Esophagus (tissue), 2 donors: ENCODE data around the gene STARD4. TPM values are rescaled to one million over a fixed set of nuclear protein-coding genes. Genes with fewer than 3 reads are reported as not detected.
A peak's percentile ranks its signal among the peaks of the same experiment; 100 is the strongest.

ENCODE experiments used
- H3K27ac ChIP-seq, 2 donors: one replicate each; pipeline ENCODE4 v1.5.1; 2013; ENCODE audit warnings: low read depth in 2 of 2, mild to moderate bottlenecking in 2 of 2, inconsistent platforms in 1 of 2, low read length in 1 of 2, moderate library complexity in 1 of 2
- H3K27me3 ChIP-seq, 2 donors: one replicate each; pipeline ENCODE4 v1.6.1; 2013; ENCODE audit warnings: low read length in 2 of 2, control low read depth in 1 of 2, mild to moderate bottlenecking in 1 of 2; ENCODE audit not compliant: insufficient read depth in 2 of 2, control insufficient read depth in 1 of 2
- H3K36me3 ChIP-seq, 2 donors: one replicate each; pipeline ENCODE4 v1.6.1; 2013; ENCODE audit warnings: low read length in 1 of 2; ENCODE audit not compliant: control insufficient read depth in 2 of 2, insufficient read depth in 2 of 2
- H3K4me1 ChIP-seq, 2 donors: one replicate each; pipeline ENCODE4 v1.6.1; 2013; ENCODE audit warnings: low read length in 1 of 2; ENCODE audit not compliant: control insufficient read depth in 2 of 2, insufficient read depth in 2 of 2
- H3K4me3 ChIP-seq, 2 donors: one replicate each; pipeline ENCODE4 v1.5.1; 2013; ENCODE audit warnings: low read length in 2 of 2, mild to moderate bottlenecking in 2 of 2, low read depth in 1 of 2, moderate library complexity in 1 of 2
- H3K9me3 ChIP-seq, 2 donors: one replicate each; pipeline ENCODE4 v1.6.1; 2013; ENCODE audit warnings: mild to moderate bottlenecking in 2 of 2, low read depth in 1 of 2, low read length in 1 of 2, moderate library complexity in 1 of 2; ENCODE audit not compliant: control insufficient read depth in 2 of 2, insufficient read depth in 1 of 2
- WGBS, 2 donors: extraction: QIAGEN DNeasy Blood & Tissue Kit; methylation state at CpG; one replicate each; pipeline ENCODE4 v1.1.7; 2013; 5-methylcytosine and 5-hydroxymethylcytosine counted together
- polyA plus RNA-seq, 2 donors: library from polyadenylated mRNA; stranded (reverse); fragments of 200-250 nt; gene quantifications; one replicate each; pipeline ENCODE4 v1.2.3, GENCODE V29; 2013
- donor health status: healthy with polysubstance abuse.
- donor health status: Bipolar disorder and iron deficiency.

Gene STARD4
- polyA plus RNA-seq, 2 donors = 5.3 to 5.9 TPM

DNA sequence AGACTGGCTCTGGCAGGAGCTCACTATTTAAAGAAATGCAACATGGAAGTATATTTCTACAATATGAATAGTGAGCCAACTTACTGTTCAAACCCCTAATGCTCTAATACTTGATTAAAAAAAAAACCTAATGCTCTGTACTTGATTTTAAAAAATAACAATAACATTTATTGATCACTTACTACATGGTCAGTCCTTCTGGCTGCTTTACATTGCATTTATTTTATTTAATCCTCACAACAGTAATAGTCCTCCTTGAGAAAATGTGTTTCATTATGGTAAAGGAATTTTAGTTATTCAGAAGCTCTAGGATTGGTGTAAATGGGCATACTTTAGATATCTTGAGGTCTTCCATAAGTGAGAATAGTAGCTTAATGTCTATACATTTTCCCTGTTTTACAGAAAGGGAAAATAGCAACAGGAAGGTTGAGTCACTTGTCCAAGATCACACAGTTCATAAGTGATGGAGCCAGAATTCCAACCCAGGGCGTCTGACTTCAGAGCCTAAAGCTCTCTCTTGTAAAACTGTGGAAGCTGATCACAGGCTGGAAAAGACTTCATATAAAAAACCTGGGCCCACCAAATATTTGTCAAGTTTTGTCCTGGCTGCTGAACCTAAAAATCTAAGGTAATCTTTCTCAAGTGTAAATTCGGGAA, 1.0 kb downstream of the STARD4 start:
- H3K9me3 ChIP-seq = no peaks in the 10 kb centered on the region
- H3K27me3 ChIP-seq = no peaks in the 10 kb centered on the region
- peak overlapping the region in 1 of 2 donors; percentile 90 for H3K27ac ChIP-seq
- H3K36me3 ChIP-seq = no peaks in the 10 kb centered on the region
- peak overlapping the region; percentile 69 to 86 for H3K4me3 ChIP-seq
- no peaks in the 10 kb centered on the region for H3K4me1 ChIP-seq
- 3 to 5% methylated on average over 2 of the region's 2 CpGs for WGBS, 2 donors

DNA sequence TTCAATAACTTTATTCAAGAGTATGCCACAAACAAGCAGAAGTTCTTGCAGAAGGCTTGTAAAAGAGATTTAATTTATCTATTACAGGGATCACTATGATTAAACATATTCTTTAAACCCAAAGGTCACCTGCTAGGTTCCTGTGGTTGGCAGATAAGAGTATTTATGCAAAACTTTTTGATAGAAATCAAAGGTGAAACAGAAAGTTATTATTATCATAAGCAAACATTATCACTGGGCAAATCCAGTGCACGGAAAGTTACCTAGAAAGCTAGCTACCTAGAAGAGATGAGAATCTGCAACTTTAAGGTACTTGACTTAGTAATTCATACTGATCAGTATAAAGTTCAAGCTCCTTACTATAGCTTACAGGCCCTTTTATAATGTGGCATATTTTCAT, 3.2 kb downstream of the STARD4 start:
- Histone ChIP-seq H3K9me3 (no peaks in the 10 kb centered on the region), H3K27me3 (no peaks in the 10 kb centered on the region), H3K4me1 (no peaks in the 10 kb centered on the region), H3K4me3 (no peak overlapping the region), H3K36me3 (no peaks in the 10 kb centered on the region), H3K27ac (no peak overlapping the region)
- 47 to 71% methylated on average over 1 of the region's 1 CpG for WGBS, 2 donors

DNA sequence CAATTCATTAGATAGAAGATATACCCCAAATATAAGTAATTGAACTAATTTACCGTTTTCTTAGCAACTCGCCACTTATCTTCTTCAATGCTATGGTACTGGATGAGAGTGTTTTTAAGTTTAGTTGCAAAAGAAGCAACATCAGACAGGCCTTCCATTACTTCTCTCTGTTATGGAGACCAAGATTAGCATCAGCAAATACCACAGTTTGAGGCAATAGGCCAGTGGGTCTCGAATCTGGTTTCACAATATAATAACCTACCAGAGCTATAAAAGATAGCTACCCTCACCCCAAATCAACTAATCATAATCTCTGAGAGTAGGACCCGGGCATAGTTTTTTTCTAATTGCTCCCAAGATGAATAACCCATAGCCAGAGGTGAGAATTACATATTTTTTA, 5.1 kb downstream of the STARD4 start:
- Histone ChIP-seq H3K4me3 (no peak overlapping the region), H3K36me3 (no peaks in the 10 kb centered on the region), H3K9me3 (no peaks in the 10 kb centered on the region), H3K27me3 (no peaks in the 10 kb centered on the region), H3K4me1 (no peaks in the 10 kb centered on the region), H3K27ac (no peak overlapping the region)
- 90 to 93% methylated on average over 4 of the region's 4 CpGs for WGBS, 2 donors

DNA sequence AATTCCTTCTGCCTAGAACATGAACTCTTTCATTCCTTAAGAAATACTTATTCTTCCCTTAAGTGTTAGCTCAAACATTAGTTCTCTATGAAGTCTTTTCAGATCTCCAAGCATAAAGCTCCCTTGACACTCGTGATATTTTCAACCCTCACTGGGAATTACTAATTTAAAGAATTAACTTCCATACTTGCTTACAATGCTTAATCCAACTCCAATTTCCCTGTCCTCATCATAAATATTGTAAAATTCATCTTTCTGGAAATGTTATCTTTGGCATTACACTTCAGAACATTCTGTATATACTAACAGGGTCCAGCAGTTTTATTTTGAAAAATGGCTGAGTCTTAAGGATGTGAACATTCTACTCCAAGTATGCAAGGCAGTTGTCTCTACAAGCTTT, 7.2 kb downstream of the STARD4 start:
- Histone ChIP-seq H3K27me3 (no peaks in the 10 kb centered on the region), H3K9me3 (no peaks in the 10 kb centered on the region), H3K36me3 (no peaks in the 10 kb centered on the region), H3K27ac (no peak overlapping the region), H3K4me1 (no peaks in the 10 kb centered on the region), H3K4me3 (no peak overlapping the region)
- WGBS, 2 donors = 71 to 78% methylated on average over 1 of the region's 1 CpG

DNA sequence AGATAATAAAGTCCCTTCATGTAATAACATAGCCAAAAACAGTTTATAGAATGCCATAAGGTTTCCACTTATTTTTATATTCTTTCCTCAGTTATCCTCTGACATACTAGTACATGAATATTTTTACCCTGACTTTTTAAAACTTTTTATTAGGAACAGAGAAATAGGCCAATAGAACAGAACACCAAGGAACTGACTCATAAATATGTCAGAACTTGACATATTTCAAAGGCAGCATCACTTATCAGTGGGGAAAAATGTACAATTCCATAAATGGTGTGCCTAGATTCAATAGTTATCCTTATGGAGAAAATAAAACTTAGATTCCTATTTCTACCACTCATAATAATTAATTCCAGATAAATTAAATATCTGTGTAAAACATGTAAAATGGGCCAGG, 9.4 kb downstream of the STARD4 start:
- Histone ChIP-seq H3K9me3 (no peaks in the 10 kb centered on the region), H3K4me3 (no peak overlapping the region), H3K4me1 (no peaks in the 10 kb centered on the region), H3K27ac (no peak overlapping the region), H3K36me3 (no peaks in the 10 kb centered on the region), H3K27me3 (no peaks in the 10 kb centered on the region)

DNA sequence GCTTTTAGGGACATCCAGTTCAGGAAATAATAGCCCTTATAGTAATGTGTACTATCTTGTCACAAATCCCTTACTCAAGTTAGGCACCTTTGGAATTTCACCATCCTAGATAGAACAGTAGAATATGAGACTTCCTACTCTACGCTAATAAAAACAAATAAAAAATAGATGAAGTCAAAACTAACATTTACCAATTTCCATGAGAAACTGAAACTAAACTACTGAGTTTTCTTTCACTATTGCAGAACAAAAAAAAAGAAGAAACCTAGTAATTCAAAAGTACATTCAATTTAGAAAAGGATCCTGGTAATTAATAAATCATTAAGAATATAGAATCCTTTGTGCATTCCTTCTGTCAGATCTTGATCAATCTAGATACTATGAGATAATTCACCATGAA, 14.0 kb downstream of the STARD4 start:
- H3K9me3 ChIP-seq = no peaks in the 10 kb centered on the region
- no peaks in the 10 kb centered on the region for H3K36me3 ChIP-seq
- no peaks in the 10 kb centered on the region for H3K4me1 ChIP-seq
- no peaks in the 10 kb centered on the region for H3K27me3 ChIP-seq
- H3K4me3 ChIP-seq = no peak overlapping the region
- WGBS, 2 donors = 64 to 73% methylated on average over 1 of the region's 1 CpG
- no peak overlapping the region for H3K27ac ChIP-seq

DNA sequence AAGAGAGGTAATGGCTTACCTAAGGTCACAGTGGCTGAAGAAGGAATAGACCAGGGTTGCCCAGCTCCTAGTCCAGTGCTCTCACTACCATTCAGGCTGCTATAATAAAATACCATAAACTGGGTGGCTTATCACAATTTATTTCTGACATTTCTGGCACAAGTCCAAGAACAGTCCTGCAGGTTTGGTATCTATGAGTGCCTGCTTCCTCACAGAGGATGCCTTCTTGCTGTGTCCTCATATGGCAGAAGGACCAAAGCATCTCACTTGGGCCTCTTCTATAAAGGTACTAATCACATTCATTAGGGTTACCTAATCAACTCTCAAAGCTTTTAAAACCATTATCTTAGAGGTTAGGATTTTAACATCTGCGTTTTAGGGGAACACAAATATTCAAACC, 17.2 kb downstream of the STARD4 start:
- H3K27me3 ChIP-seq = no peaks in the 10 kb centered on the region
- 92 to 94% methylated on average over 1 of the region's 1 CpG for WGBS, 2 donors
- no peak overlapping the region for H3K4me3 ChIP-seq

DNA sequence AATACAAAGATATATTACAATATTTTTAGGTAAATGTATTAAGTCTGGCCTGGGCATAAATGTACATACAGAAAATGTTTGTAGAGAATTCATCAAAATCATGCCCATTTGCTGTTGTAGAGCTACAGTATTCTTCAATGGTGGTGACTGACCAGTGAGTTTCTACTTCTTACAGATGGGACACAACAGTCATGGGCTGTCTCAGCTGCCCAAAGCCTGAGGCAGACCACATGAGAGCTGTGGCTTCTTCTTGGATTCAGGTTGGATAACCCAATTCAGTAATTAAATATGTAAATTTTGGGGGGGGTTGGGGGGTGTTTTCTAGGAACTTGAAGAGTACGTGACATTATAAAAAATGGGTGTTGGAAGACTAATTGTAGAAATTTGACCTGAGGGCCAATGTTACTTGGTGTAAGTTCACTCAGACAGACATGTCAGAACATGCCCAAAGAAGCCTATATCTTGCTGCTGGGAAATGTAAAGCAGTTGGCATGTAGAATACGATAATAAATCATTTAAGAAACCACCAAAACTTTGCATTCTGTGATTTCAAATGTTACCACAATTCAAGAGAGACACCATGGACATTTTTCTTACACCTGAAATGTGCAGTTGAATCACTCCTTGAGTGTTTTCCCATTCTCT, 17.9 kb downstream of the STARD4 start:
- WGBS, 2 donors = 51 to 76% methylated on average over 2 of the region's 2 CpGs
- Histone ChIP-seq H3K27ac (no peak overlapping the region), H3K9me3 (no peaks in the 10 kb centered on the region), H3K4me1 (no peaks in the 10 kb centered on the region), H3K4me3 (no peak overlapping the region), H3K36me3 (no peaks in the 10 kb centered on the region), H3K27me3 (no peaks in the 10 kb centered on the region)

More for the DNA sequence above, 17.2 kb downstream of the STARD4 start:
- H3K4me1 ChIP-seq = no peaks in the 10 kb centered on the region
- H3K36me3 ChIP-seq = no peaks in the 10 kb centered on the region
- H3K9me3 ChIP-seq = no peaks in the 10 kb centered on the region
- no peak overlapping the region for H3K27ac ChIP-seq

DNA sequence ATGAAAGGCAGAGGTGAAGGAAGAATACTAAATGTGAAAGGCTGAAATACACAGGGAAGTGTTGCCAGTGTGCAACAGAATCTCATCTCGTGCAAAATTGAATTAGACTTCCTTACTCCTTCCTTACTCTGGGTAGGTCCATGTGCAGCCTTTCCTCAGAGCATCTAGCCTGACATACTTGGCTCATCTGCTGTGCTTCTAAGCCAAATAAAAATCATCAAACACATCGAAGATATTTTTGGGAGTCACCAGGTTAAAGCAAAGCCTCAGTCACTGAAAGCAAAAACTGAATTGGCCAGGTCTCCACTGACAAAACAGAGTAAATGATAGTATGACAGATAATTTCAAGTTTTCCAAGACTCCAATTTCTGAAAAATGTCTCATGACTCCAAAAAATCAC, 19.3 kb downstream of the STARD4 start:
- Histone ChIP-seq H3K27me3 (no peaks in the 10 kb centered on the region), H3K4me3 (no peak overlapping the region), H3K27ac (no peak overlapping the region), H3K4me1 (no peaks in the 10 kb centered on the region), H3K9me3 (no peaks in the 10 kb centered on the region), H3K36me3 (no peaks in the 10 kb centered on the region)
- 54 to 68% methylated on average over 2 of the region's 2 CpGs for WGBS, 2 donors

DNA sequence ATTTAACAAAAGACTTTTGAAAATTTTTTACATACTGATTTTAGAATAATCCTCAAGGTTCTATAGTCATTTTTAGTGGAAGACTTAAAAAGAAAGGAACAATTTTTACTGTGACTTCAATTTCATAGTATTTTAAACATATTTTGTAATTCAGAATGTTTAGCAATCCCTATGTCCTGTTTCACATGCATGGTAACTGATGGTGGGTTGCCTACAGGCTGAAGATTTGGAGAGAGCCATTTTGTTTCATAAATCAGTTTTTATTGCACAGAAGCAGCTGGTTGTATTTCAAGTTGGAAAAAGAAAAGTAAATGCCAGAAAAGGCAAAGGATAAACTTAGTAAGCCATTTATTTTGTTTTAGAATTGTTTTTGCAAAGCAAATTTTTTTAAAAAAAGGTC, 24.0 kb downstream of the STARD4 start:
- Histone ChIP-seq H3K4me3 (no peak overlapping the region), H3K9me3 (no peaks in the 10 kb centered on the region), H3K27me3 (no peaks in the 10 kb centered on the region), H3K36me3 (no peaks in the 10 kb centered on the region), H3K27ac (no peak overlapping the region), H3K4me1 (no peaks in the 10 kb centered on the region)
